NCI-H1105 (cell line): ENCODE measurements around the gene SMIM44.
A peak's percentile ranks its signal among the peaks of the same experiment; 100 is the strongest.

Source experiments
- DNase-seq: peaks from one replicate; lab custom pipeline; 2025; lab: John Stamatoyannopoulos, UW

Gene SMIM44

DNA sequence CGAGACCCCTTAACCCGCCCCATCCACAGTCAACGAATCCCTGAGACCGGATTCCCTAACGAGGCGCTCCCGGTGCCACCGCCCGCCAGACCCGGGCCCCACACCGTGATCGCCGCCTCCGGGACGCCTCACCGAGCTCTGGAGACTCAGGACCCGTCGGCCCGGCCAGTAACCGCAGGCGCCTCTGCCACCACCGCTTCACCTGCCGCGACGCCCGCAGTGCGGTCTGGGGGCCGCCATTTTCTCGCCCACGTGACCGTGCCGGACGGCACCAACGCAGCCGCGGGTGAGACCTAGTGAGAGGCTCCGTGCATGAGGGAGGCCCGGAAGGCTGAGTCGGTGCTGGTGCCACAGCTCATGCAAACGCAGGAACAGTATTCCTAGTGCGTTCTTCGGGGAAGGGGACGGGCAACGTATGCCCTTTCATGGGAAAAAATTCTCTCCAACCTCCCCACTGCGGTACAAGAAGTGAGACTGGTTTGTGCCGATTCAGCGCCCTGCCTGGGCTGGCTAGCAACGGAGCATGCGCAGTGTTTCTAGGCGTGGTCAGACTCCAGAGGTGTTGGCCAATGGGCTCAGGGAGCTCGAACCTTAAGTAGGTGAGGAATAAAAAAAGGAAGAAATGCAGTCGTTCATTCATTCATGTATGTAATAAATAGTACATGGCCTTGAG lies 17.3 kb upstream of the SMIM44 start, which contains the start of gene DOHH:
TSS of gene DOHH (minus strand) at position 246 of the 673 bp plus-strand sequence. CDS start 3,860 bp downstream, outside the sequence.
- DNase-seq, result peak; percentile 94

DNA sequence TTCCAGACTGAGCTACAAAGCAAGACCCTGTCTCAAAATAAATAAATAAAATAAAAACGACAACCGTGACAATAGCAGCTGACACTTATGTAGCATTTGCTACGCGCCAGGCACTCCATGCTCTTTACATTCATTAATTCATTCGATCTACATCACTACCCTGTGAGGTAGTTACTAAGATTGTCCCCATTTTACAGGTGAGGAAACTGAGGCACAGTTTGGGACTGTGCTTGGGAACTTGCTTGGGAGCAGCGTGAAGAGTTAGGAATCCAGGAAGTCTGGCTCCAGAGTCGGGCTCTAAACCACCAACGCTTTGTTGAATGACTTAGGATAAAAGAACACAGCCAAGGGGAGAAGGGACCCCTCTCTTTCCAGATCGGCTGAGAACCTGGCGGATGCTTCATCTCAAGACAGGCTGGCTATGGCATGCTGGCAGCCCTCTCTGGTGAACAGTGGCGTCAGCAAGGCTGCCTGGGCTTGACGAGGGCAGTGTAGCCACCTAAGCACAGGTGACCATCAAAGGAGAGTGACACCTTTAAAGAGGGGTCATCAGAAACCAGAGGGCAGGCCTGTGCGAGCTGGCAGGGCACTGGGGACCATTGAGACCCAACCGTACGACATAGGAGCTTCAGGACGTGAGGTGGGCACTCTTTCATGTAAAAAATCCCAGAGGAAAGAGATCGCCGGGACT lies 16.6 kb upstream of the SMIM44 start:
- DNase-seq, result no peak

DNA sequence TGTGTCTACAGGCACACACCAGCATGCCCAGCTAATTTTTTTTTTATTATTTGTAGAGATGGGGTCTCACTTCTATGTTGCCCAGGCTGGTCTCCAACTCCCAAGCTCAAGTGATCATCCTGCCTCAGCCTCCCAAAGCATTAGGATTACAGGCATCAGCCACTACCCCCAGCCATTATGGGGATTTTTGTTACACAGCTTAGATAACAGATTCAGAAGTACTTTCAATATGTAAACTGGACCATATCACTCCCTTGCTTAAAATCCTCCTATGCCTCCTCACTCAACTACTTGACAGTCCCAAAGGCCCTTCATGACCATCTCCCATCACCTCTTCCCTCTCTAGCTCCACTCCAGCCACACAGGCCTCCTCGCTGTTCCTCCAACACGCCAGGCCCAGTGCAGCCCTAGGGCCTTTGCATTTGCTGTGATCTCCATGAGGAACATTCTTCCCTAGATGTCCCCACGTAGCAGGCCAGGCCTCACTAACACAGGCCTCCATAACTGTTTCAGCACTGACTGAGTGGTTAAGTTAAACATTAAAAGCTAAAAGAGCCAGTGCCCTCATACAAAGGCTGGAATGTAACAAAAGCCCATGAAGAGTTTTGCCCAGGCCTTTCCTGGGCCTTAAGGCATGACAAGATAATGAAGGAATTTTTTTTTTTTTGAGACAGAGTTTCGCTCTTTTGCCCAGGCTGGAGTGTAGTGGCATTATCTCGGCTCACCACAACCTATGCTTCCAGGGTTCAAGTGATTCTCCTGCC lies 14.7 kb upstream of the SMIM44 start:
- DNase-seq, result no peak

DNA sequence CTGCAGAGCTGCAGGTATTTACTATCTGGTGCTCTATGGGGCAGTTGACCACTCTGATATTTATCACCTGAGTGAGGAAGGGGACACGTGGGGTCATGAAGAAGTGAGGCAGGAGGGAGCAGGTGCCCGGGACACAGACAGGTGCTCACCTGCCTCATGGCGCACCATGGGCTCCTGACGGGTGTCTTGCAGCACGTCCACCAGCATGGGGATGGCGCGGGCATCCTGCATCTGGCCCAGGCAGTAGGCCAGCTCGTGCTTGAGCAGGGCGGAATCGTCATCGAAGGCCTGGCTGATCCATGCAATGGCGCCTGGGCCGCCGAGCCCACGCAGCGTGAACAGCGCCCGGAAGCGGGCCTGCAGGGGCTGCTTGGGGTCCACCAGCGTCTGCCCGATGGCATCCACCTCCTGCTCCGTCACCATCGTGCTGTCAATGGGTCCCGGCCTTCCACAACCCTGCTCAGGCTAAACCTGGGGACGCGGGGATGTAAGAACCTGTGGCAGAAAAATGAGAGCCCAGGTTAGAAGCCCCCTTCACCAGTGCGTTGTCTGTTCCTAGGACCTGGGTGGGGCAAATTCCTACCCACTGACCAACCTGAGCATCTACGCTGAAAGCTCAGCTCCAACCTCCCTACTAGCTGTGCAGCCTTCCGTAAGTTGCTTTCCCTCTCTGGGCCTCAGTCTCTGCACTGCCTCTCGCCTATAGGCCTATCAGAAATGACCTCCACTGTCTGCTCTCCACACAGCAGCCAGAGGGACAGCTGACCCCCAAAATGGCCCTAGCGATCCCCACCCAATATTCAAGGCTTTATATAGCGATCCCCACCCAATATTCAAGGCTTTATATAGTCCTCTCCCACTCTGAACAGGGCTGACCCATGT lies 13.4 kb upstream of the SMIM44 start:
- DNase-seq, result no peak

DNA sequence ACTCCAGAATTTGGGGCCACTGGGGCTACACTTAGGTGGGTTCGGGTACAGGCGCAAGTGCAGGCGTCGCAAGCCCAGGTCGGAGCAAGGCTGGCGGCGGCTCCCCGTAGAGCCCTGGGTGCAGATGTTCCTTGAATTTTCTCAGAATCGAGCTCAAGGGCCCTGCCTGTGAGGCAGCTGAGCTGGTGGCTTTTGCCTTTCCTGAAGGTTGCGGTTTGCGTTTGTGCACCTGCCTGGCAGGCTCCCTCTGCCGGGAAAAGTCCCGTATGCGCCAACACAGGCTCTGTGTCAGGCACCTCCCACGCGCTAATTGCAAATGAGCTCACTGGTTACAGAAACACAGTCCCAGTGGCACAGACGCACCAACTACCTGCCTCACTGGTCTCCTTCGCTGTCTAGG lies 11.3 kb upstream of the SMIM44 start:
- DNase-seq, result no peak

DNA sequence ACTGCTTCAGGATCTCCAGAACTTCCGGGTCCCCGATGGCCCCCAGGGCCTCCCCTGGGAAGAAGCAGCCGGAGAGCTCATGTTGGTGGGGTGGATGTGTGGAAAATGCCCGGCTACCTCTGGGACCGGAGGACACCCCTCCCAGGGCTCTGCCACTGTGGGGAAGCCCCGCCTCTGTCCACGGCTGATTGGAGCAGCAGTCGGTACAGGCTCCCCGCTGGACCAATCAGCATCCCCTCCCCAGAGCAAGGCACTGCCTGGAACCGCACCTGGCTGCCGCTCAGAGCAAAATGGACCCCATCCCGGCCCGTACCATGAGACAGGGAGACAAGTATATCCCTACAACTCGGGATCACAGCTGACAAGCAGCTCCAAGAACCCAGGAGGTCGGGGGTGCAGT lies 10.8 kb upstream of the SMIM44 start:
- no peak for DNase-seq

DNA sequence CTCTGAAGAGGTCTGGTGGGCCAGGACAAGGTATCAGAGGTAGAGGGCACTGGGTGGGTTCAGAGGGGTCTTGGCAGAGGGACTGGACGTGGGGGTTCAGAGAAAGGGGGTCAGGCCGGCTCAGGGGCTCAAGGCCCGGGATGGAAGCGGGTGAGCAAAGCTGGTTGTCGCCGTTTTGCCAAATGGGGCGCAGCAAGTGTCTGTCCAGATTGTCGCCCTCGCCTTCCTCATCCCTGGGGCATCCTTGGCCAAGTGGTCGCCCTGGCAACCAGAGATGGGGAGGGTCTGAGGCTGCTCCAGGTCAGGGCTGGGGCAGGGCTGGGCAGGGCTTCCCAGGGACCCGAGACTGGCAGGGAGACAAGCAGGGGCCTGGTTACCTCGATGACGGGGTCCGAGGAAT lies 10.4 kb upstream of the SMIM44 start:
- DNase-seq, result no peak

DNA sequence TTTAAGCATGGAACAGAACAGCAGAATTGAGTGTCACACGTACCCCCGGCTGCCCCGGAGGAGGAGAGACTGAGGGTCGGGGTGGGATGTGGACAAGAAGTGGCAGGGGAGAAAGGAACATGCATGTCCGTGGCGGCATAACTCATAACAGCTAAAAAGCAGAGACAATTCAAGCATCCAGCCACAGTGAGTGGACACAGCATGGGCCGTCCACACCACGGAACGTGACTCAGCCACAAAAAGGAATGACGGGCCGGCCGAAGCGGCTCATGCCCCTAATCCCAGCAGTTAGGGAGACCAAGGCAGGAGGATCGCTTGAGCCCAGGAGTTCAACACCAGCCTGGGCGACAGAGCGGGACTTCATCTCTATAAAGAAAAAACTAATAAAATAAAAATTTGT lies 9.7 kb upstream of the SMIM44 start:
- no peak for DNase-seq

DNA sequence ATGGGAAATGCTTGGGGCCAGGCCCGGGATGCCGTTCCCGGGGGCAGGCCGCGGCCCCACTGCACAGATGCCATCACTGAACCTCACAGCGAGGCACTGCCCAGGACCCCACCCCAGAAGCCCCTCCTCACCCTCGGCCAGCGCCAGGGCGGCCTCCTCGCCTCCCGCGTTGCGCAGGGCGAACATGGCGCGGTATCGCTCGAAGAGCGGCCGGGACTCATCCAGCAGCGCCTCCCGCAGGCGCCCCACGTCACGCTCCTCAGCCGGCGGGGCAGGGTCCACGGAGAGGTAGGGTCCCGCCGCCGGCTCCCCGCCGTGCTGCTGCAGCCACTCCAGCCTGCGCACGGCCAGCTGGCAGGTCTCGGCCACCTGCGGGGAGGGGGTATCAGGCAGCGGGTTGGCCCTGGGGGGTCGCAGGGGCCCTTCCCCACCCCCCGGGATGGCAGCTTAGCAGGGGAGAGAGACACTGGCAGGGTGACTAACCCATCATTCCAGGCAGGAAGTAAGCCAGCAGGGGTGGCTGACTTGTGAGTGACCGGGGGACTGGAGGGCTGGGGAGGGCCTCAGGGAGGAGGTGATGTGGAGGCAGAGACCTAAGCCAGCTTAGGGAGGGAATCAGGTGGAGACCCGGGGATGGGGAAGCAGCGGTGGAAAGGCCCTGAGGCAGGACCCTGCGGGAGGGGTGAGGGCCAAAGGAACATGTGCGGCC lies 9.0 kb upstream of the SMIM44 start:
- DNase-seq, result no peak

DNA sequence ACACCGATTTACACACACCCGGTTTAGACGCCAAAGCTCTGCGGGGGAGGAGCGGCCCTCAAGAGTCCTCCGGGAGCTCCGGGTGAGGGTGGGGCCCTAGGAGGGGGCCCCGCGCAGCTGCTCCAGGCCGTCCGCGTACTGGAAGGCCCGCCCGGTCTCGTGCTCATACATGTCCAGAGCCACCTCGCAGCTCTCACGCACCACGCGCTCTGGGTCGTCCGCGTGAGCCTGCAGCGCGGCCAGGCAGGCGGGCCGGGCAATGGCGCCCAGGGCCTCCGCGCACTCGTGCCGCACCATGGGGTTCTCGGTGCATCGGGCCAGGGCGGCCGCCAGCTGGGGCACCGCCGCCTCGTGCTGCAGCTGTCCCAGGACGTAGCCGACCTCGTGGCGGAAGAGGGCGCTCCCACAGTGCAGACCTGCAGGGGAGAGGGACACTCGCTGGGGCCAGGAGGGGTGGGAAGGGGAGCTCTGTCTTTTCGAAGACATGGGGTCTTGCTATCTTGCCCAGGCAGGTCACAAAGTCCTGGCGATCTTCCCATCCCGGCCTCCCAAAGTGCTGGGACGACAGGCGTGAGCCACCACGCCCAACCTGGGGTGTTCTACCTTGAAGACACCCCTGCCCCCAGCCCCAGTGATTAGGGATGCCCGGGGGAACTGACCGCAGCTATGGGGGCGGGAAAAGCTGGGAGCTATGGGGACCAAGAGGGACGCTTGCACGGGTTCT lies 8.3 kb upstream of the SMIM44 start:
- DNase-seq, result no peak

DNA sequence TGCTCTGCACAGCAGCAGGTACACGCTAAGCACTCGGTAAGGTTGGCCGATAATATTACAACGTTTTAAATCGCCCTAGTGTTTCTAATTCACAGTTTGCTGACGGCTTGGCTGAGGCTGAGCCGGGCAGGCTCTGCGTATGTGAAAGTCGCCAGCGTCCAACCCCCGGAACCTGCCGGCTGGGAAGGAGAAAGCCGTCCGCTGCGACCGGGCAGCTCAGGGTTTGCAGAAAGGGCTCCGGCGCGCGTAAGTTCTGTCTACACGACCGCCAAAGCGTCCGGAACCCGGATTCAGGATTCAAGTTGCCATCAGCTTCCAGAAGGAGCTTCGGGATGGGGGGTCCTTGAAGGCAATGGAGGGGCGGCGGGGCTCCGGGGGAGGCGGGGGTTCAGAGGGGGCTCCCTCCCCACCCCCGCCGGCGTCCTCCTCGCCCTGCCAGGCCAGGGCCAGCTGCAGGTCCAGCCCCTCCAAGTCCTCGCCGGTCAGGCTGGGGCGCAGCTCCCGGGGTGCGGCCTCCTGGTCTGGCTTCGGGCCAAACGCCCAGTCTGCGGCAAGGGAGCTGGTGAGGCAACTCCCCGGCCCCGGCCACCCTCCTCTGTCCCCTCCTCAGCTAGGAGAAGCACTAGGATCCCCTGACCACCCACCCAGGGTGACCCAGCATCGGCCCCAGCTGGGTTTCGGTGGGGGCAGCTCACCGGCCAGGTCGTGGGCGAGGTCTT lies 575 bp downstream of the SMIM44 start:
- DNase-seq, result no peak

DNA sequence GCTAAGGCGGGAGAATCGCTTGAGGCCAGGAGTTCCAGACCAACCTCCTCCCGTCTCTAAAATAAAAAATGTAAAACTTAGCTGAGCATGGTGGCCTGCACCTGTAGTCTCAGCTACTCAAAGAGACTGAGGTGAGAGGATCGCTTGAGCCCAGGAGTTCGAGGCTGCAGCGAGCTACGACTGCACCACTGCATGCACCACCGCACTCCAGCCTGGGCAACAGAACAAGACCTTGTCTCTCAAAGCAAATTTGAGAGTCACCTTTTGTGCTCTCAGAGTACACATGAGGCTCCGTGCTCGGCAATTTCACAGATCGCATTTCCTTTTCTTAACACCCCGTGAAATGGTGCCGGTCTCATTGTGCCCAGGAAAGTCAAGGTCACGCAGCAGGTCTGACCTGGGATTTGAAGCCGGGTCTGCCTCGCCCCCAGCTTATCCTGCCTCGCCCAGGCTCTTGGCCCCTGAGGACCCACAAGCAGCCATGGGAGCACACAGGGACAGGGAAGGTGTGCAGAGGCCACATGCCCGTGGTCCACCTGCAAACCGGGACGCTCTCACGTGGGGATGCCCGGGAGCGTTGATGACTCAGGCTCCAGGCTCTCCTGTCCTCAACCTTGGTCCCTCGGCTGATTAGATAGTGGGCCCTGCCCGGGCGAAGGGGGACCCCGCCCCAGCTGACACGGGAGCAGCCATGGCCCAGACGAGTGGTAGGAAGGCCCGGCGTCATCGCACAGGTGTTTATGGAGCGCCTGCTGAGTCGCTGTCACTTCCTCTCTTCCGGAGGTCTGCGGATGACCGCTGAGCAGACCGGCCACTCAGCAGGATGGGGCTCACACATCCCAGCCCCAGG lies 1.8 kb downstream of the SMIM44 start:
- DNase-seq, result no peak

DNA sequence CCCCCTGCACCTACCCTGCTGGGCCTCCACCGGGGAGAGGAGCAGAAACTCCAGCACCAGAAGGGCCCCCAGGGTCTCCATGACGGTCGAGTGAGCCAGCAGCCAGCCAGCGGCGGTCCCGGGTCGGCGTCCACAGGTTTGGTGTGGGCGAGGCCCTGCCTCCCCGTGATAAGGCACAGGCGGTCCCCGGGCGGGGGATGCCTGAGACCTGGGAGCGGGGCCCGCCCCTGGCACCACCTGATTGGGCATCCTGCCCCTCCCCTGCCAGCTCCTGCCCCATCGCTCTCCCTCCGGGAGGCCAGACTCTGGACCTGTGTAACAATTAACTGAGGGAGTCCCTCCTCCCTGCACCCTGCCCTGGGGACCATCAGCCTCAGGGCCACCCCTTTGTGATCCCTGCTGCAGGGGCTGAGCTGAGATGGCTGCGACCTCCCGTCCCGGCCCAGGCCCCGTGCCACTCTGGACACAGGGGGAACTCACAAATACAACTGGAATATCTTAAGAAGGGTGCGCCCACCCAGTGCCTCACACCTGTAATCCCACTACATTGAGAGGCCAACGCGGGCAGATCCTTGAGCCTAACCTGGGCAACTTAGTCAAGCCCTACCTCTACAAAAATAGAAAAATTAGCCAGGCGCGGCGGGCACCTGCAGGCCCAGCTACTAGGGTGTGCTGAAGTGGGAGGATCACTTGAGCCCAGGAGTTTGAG lies 2.7 kb downstream of the SMIM44 start, which contains the start of gene SMIM24:
TSS of gene SMIM24 (minus strand) at position 143 of the 709 bp plus-strand sequence. CDS start at position 81, 62 bp downstream.
- DNase-seq, result no peak

DNA sequence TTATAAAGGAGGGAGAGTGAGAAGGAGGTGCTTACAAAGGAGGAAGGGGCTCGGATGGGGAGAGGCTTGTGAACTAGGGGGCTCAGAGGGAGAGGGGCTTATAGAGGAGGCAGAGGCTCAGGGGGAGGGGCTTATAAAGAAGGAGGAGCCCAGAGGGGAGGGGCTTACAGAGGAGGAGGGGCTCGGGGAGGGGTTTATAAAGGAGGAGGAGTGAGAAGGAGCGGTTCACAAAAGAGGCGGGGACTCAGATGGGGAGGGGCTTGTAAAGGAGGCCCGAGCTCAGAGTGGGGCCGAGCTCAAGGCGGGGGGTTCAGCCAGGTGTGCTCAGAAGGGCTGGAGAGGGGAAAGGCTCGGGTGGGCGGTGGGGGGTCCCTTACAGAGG lies 3.4 kb downstream of the SMIM44 start:
- no peak for DNase-seq

DNA sequence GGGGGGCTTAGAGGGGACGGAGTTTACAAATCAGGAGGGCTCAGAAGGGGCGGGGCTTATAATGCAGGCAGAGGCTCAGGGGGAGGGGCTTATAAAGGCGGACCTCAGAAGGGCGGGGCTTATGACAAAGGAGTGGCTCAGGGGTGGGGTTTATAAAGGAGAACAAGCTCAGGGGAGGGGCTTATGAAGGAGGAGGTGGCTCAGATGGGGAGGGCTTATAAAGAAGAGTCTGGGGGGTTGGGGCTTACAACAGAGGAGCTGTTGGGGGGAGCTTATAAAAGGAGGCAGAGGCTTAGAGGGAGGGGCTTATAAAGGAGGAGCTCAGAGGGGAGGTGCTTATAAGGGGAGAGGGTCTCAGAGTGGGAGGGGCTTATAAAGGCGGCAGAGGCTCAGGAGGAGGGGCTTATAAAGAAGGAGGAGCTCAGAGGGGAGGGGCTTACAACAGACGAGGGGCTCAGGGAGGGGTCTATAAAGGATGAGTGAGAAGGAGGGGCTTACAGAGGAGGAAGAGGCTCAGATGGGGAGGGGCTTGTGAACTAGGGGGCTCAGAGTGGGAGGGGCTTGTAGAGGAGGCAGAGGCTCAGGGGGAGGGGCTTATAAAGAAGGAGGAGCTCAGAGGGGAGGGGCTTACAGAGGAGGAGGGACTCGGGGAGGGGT lies 3.9 kb downstream of the SMIM44 start:
- DNase-seq, result no peak

DNA sequence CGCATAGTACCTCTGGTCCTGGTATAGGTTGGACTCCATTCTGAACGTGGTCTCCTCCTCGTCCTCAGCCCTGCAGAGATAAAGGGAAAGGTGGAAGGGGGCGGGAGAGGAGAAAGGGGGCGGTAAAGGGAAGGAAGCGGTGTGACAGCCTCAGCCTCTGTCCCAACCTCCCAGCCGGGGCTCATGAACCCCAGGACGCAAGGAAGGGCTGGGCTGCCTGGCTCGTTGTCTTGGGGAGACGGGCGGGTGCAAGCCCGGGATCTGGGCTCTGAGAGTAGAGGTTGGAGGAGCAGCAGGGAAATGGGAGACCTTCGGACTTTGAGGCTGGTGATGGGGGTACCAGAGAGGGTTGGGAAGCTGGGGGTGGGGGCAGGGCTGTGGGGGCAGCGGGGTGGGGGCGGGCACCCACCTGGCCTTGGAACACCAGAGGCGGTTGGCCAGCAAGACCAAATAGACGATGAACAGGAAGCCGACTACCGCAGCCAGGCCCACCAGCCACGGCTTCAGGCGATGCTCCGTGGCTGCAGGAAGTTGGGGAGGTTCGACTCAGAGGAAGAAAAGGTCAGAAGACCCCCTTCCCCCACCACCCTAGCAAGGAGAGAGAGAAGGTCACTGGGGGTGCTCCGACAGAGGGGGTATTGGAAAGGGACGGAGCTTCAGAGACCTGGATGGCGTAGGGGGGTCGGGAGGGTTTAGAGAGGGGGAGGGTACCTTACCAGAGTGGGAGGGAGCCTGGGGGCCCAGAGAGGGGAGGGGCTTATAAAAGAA lies 4.6 kb downstream of the SMIM44 start:
- no peak for DNase-seq

DNA sequence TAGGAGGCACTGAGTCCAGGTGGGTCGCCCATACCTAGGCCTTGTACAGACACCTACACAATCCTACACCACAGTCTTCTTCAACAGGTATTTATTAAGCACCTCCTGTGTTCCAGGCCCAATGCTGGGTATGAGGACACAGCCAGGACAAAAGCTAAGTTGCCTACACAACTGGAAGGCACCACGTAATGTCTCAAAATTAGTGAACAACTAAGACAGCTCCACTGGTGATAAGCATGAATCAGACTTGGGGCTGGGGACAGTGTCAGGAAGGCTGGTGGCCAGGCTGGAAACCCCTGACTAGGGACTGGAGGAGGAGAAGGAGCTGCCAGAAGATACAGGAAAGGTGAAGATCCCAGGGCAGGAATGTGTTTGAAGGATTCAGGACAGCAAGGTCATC lies 5.3 kb downstream of the SMIM44 start:
- DNase-seq, result no peak
